HG03097 (cell line): ENCODE measurements around the gene ZNF445.
"Not testable (repeated sequence)": the region's sequence is repeated elsewhere in the genome, so short reads cannot be mapped to it uniquely, and the experiment has no call there.

Experiments
- ATAC-seq: cut with Tn5 transposase; IDR thresholded peaks from one replicate; pipeline ENCODE4 v1.9.1; 2021; ENCODE audit not compliant: unreplicated experiment, low FRiP score

Gene ZNF445

DNA sequence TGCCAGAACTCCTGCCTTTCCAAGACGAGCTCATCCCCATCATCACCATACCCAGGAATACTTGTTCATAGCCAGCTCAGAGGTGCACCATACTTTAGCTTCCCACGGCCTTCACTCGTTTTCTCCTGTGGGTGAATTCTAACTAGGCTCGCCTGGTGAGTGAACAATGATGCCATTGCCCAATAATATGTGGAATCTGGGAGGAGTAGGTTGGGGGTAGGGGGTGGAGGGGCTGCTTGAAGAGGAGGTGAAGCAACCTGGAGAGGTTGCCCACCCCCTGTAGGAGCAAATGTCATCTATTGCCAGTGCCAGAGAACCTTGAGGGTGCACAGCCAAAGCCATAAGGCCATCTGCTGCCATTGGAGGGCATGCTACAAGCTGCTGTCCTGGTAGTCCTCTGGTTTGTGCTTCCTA lies 592 bp upstream of the ZNF445 start:
- ATAC-seq = no peak

DNA sequence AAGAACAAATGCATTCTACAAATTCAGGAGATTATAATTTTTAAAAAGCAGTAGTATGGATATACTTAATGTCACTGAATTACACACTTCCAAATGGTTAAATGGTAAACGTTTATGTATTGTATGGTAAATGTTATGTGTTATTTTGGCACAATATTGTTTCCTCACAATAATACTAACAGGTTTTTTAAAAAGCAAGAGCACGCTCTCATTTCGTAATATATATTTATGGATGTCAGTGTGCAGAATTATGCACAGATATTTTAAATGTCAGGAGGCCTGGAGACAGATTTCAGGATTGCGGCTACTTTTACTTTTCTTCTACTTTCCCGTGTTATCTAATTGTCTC lies 533 bp downstream of the ZNF445 start:
- ATAC-seq = no peak

DNA sequence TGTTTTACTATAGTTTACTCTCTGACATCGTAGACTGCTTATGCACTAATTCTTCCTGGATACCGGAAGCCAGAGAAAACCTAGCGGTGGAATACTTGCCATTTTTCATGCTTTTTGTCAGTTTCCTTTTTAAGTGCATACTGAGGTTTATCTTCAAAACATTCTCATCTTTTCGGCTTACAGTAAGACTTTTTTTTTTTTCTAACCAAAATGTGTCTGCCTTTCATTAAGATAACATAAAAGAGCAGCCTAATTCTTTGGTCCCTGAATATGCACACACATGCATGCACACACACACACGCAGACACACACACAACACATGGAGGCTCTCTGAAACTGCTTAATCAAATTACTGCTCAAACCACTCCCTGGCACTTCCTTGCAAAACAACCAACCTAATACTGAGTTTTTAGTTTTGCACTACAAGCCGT lies 1.3 kb downstream of the ZNF445 start:
- ATAC-seq = no peak

DNA sequence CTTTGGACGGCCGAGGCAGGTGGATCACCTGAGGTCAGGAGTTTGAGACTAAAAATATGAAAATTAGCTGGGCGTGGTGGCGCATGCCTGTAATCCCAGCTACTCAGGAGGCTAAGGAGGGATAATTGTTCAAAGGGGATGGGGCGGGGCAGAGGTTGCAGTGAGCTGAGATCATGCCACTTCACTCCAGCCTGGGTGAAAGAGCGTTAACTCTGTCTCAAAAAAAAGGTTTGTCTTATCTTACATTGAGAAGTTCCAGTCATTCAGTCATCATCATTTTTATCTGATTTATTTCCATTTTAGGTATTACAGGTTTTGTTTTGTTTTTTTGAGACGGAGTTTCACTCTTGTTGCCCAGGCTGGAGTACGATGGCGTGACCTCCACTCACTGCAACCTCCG lies 2.6 kb downstream of the ZNF445 start:
- ATAC-seq = not testable (repeated sequence)

DNA sequence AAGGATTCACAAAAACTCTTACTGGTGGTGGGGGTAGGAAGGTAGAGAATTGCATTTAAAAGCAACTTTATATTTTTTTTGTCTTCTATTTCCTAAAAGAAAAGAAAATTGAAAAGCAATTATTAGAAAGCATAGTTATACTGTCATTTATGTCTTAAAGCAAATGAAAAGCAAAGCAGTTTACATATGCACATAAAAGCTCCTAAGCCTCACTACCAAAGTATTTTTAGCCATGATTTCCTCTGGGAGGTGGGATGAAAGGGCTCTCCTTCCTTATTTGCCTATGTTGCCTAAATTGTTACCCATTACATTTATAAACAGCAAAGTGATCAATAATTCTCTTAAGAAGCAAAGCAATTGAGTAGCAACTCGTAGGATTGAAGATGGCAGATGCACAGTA lies 7.0 kb downstream of the ZNF445 start:
- ATAC-seq = no peak

DNA sequence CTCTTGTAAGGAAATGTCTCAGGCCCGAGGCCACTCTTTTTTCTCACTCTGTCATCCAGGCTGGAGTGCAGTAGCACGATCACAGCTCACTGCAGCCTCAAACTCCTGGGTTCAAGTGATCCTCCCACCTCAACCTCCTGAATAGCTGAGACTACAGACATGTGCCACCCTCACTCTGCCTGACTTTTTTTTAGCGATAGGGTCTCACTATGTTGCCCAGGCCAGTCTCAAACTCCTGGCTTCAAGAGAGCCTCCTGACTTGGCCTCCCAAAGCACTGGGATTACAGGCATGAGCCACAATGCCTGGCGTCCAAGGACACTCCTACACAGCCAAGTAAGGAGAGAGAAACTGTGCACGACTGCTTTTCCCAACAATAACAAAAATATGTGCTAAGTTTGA lies 7.6 kb downstream of the ZNF445 start:
- ATAC-seq = no peak

DNA sequence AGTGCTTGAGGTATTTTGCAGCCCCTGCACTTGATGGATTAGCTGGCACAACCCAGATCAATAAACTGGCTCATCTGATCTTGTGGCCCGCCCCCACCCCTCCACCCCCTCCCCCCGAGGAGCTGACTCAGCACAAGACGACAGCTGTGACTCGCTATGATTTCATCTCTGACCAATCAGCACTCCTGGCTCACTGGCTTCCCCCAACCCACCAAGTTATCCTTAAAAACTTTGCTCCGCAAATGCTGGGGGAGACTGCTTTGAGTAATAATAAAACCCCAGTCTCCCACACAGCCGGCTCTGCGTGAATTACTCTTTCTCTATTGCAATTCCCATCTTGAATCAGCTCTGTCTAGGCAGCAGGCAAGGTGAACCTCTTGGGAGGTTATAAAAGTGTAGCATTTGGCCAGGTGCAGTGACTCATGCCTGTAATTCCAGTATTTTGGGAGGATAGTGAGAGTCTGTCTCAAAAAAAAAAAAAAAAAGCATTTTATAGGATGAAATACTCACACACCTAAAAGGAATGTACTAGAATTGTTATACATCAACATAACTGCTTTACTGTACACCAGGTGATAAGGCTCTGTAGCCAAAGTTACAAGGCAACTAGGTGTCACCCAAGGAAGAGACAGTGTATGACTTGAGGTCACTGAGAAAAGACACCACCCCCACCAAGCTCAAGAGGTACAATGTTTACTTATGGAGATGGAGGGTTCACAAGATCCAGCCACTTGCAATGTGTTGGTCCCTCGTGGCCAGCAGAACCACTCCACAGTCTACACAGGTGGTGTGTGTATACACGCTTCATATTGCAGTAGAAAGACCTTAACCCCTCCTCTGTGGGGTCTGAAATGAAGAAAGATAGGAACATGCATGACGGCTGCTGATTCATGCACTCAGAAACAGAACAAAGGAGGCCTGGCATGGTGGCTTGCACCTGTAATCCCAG lies 8.6 kb downstream of the ZNF445 start:
- ATAC-seq = no peak

DNA sequence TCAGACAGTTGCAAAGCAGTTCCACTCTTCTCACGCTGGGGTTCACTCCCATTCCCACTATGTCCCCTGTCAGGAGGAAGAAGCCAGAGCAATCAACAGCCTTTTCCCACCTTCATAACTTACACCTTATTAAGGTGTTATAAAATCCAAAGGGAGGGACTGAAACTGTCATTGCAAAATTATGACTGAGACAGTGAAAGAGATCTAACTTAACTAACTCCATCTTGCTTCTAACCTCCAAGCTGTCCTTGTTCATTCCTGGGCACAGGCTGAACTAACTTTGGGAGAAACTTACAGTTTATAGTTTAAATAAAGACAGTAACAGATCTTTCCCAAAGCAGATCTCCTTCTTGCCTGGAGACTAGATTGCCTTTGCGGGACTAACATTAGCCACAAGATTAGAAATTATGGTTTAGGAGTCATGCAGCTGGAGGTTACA lies 9.4 kb downstream of the ZNF445 start:
- not testable (repeated sequence) for ATAC-seq

DNA sequence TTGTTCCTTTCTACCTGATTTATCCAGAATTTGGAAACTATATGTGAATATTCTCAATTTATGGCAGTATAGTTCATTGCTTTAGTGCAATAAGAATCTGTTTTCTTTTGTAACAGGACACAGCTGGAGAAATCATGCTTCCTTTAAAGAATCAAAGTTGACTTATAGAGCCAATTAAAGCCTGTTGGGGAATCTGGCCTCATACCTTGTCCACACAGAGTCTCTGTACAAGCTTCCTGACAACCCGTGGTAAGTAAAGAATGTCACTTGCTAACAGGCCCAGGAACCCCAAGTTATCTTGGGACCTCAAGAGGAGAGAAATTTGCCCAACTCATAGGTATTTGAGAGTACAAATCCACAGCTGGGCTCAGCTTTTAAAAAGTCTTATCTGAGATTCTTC lies 10.2 kb downstream of the ZNF445 start:
- ATAC-seq = no peak

DNA sequence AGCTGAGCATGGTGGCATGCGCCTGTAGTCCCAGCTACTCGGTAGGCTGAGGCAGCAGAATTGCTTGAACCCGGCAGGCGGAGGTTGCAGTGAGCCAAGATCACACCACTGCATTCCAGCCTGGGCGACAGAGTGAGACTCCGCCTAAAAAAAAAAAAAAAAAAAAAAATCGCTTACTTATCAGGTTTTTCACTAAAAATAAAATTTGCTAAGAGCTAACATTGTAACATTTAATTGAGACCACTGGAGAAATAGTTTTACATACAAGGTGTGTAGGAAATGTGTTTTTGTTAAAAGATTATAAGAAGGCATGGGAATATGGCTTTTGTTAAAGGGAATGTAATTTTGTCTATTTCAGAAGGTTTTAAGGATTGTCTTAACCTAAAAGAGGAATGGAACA lies 12.6 kb downstream of the ZNF445 start:
- not testable (repeated sequence) for ATAC-seq

DNA sequence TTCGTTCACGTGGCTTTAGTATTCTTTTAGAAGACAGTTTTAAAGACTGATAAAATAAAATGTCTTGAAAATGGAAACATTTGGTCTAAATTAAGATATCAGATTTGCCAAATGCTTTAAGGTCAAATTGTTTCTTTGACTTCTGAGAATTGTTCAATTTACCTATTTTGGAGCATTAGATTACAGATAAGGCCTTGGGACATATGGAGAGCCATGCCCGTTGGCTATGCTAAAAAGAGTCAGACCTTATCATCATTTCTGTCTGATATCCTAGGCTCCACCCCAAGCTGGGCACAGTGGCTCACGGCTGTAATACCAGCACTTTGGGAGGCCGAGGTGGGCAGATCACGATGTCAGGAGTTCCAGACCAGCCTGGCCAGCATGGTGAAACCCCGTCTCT lies 13.0 kb downstream of the ZNF445 start:
- no peak for ATAC-seq

DNA sequence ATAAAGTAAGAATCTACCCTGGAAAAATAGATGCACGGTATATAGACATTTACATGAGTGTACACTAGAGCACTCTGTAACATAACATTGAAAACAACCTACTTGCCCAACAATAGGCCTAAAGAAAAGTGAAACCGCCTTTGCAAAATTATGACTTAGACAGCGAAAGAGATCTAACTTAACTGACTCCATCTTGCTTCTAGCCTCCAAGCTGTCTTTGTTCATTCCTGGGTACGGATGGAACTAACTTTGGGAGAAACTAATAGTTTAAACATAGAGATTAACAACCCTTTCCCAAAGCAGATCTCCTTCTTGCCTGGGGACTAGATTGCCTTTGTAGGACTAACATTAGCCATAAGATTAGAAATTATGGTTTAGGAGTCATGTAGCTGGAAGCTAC lies 17.4 kb downstream of the ZNF445 start:
- not testable (repeated sequence) for ATAC-seq

DNA sequence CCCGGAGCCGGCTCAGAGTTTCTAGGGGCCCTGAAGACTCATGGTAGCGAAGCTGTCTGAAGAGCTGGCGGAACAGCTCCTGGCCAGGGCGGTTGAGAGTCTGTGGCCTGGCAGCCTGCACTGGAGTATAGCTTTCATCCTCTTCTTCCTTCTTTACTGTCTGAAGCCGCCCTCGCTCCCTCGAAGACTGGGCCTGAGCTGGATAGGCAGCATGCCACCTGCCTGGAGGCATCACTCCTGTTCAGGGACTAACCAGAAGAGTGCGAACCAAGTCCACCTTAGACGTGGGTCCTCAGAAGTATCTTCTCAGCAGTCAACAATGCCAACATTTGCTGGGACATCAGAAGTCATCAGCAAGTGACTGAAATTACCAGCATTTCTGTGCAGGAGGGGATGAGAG lies 22.2 kb downstream of the ZNF445 start:
- ATAC-seq = no peak

DNA sequence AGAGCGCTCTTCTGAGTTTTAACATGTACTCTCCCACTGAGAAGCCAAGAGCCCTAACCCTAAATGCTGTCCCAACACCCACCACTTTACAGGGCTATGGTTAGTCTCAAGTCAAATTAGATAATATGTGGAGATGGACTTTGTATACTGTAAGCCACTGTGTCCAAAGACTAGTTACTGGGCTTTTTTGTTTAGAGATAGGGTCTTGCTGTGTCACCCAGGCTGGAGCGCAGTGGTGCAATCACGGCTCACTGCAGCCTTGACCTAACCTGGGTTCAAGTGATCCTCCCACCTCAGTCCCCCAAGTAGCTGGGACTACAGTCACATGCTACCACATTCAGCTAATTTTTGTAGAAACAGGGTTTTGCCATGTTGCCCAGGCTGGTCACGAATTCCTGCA lies 23.2 kb downstream of the ZNF445 start:
- no peak for ATAC-seq

DNA sequence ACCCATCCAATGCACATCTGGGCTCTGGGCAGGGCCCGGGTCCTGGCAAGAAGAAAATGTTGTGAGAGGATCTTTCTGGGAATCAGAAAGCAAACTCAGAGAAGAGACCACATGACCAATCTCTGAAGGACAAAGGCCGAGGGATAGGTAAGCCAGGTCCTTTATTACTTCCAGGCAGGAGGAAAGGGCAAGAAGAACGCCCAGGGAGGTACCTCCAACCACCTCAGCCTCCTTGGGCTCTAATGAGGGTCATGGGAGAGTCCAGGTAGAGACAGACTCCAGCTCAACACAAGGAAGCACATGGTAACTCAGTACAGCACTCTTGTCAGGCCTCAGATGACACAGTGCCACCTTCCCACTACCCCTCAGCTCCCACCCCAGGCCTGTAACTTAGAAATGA lies 26.0 kb downstream of the ZNF445 start:
- ATAC-seq = no peak

DNA sequence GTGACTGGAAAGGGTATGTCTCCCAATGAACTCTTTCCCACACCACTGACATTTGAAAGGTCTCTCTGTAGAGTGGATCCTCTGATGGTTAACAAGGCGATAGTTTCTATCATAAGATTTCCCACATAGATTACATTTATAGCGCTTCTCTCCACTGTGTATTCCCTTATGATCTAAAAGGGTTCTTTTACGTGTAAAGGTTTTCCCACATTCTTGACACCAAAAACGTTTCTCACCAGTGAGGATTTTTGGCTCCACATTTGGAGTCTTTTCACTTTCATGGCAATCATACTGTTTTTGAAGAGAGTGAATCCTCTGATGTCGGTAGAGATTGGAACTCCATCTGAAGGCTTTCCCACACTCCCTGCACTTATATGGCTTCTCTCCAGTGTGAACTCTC lies 30.5 kb downstream of the ZNF445 start:
- ATAC-seq = no peak

DNA sequence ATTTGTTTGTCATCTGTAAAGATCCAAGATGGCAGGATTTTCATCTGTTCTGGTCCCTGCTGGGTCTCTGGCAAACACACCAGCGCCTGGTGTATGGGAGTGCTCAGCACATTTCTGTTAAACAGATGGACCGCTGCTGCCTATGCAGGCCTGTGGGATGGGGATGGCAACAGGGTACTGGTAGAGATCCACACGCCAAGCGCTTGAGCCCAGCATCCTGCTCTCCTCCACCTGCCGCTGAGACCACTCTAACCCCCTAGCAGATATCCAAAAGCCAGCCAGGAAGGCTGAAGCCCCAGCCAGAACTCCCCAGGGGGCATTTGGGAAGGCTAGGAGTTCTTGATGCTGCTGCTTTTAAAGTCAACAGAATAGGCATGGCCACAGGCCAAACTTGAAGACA lies 31.7 kb downstream of the ZNF445 start:
- ATAC-seq = no peak

DNA sequence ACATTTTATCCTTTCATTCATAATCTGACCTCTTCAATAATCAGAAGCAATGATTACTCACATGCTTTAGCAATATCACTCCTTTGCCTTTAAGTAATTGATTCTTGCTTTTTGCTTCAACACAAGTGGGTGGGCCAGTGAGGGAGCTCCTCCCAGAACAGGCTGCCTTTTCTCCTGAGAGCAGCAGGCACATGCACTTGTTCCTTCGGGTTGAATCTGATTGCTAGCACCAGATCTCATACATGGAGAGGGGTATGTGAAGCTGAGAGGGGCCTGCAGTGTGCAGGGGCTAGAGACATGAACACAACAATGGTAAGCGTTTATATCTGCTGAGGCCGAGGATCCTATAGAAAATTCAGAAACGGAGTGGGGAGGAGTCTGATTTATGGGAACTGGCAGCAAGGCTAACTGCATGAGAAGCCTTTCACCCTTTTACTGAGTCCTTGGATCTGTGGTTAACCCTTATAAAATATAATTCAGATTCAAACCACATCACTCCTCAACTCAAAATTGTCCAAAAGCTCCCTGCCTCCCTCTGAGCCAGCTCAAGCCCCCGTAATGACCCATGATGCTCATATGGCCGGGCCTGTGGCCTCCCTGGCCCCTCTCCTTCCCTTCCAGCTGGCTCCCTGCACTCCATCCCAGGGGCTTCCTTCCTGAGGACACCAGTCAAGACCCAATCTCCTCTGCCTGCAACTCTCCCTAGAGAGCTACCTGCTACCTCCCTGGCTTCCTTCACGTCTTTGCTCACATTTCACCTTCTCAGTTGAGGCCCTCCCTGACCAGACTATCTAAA lies 32.4 kb downstream of the ZNF445 start:
- ATAC-seq = no peak

DNA sequence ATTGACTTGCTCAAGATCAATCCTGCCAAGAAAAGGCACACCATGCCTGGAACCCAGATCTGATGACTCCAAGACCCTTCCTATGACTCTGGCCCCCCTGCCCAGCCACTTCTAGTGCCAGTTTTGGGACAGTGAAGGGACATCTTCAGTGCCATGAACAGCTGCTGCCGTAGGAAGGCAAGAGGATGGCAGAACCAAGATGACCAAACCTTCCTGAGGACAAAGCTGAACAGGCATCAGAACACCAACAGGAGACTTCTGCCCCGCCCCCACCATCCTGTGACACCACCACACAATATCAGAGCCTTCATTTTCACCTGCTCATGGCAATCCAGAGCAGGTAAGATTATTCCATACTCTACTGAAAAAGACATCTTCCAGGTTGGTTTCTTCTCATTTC lies 33.0 kb downstream of the ZNF445 start:
- ATAC-seq = no peak

DNA sequence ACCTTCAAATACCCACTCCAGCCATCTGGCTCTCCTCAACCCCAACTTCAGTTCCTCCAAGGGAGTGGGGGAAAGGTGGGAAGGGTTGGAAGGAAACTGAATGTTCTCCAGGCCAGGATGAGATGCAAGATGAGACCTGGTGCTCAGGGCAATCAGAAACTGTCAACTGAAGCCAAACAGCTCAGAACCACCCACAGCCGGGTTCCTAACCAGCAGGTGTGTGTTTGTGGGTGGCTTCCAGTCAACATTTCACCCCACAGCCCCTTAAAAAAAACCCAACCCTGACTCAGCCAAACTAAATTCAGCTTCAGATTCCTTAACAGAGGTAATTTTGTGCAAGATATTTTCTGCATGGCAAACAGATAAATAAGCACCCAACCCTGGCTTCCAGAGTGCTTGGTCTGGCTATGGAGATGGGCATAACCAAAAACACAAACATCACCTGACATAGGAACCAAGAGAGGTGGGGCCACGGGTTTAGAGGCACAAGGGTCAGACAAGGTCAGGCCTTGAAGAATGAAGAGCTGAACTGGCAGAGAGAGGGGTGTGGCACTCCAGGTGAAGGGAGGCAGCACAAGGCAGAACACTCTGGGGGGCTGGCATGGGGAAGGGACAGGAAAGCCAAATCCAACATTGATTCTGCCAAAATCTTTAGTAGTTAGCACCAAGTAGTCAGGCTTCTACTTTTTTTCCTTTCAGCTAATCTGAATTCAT lies 34.7 kb downstream of the ZNF445 start:
- no peak for ATAC-seq
